Measurements from ENCODE around the gene OSBPL1A.

Gene OSBPL1A

GRCh38 chr18:24231773-24232735 lies 165.6 kb downstream of the OSBPL1A start:
- ChIA-PET CTCF (no interaction called here), POLR2A (no interaction called here)
- H3K4me3 ChIP-seq (ENCODE audit: low read depth, low read length) = no peak overlapping the region
- DNase-seq (ENCODE audit: low read depth, low spot score) = no peak
- TF ChIP-seq CTCF (IDR thresholded peaks at IDR 0.05; ENCODE audit: insufficient read depth, low read length, missing control alignments) = no peak

- DNase-seq (ENCODE audit: low read depth, low spot score) = no peak
- TF ChIP-seq CTCF (IDR thresholded peaks at IDR 0.05; ENCODE audit: insufficient read depth, low read length, missing control alignments) = no peak
- POLR2A ChIA-PET = no interaction called here
- CTCF ChIA-PET = no interaction called here
- H3K4me3 ChIP-seq (ENCODE audit: low read depth, low read length) = no peak overlapping the region
These were observed 166.9 kb downstream of the OSBPL1A start for GRCh38 chr18:24230766-24231165.

- no peak for DNase-seq (ENCODE audit: low read depth, low spot score)
- POLR2A ChIA-PET = interaction anchor here (0.8 kb wide), 1 partner anchor 89 kb away, joined by 3 read pairs; the partner anchor contains the start of gene CABYR
- no peak overlapping the region for H3K4me3 ChIP-seq (ENCODE audit: low read depth, low read length)
- CTCF ChIA-PET = no interaction called here
- TF ChIP-seq CTCF (IDR thresholded peaks at IDR 0.05; ENCODE audit: insufficient read depth, low read length, missing control alignments) = no peak
These were observed 169.0 kb downstream of the OSBPL1A start for GRCh38 chr18:24228667-24229041.

GRCh38 chr18:24227977-24228666 lies 169.5 kb downstream of the OSBPL1A start:
- no peak overlapping the region for H3K4me3 ChIP-seq (ENCODE audit: low read depth, low read length)
- no peak for TF ChIP-seq CTCF (IDR thresholded peaks at IDR 0.05; ENCODE audit: insufficient read depth, low read length, missing control alignments)
- ChIA-PET POLR2A (no interaction called here), CTCF (no interaction called here)
- peak; percentile 9 for DNase-seq (ENCODE audit: low read depth, low spot score)

GRCh38 chr18:24220318-24220688 lies 177.3 kb downstream of the OSBPL1A start:
- no peak overlapping the region for H3K4me3 ChIP-seq (ENCODE audit: low read depth, low read length)
- no peak for TF ChIP-seq CTCF (IDR thresholded peaks at IDR 0.05; ENCODE audit: insufficient read depth, low read length, missing control alignments)
- CTCF ChIA-PET = no interaction called here
- POLR2A ChIA-PET = no interaction called here
- DNase-seq (ENCODE audit: low read depth, low spot score) = no peak
